ENCODE results near the gene THSD4. TPM values are rescaled to one million over a fixed set of nuclear protein-coding genes. Genes with fewer than 3 reads are reported as not detected.

The THSD4 gene
- total and polyA plus RNA-seq, 2 of the 4 experiments (the other 2 are of a cell fraction) = 25.5 to 31.1 TPM

DNA sequence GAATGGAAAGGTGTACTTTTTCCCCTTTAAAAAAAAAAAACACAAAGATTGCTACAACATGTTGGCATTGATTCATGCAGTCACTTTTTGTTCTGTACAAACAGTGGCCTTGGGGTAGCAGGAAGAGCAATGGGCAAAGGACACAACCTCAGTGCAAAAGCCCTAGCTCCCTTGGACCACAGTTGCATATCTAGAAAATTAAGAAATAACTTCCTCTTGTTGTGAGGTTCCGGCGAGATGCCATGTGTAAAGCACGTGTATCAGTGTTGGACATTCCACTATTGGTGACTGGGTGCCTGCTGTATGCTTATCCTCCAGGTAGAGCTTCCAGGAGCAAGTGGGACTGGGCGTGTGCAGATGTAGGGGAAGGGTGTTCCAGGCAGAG is 164.5 kb downstream of the THSD4 start:
- peak overlapping the region; percentile 94 for H2BK20ac ChIP-seq (ENCODE audit: low read depth, low read length)
- peaks cover 43% of the 10 kb centered on the region for H3K4me1 ChIP-seq (ENCODE audit: control insufficient read depth, insufficient read depth, low read length)
- peak overlapping the region; percentile 83 for H3K18ac ChIP-seq (ENCODE audit: low read depth, low read length)
- H3K4me3 ChIP-seq (ENCODE audit: insufficient read depth, low read depth, low read length) = no peak overlapping the region
- peaks cover 34% of the 10 kb centered on the region for H3K9me1 ChIP-seq (ENCODE audit: insufficient read depth, low read length)
- peak overlapping the region; percentile 95 for H2BK120ac ChIP-seq (ENCODE audit: low read depth, low read length)
- H3K4me2 ChIP-seq (ENCODE audit: low read depth, low read length) = no peak overlapping the region
- H3K27me3 ChIP-seq (ENCODE audit: control insufficient read depth, insufficient read depth, low read length) = no peaks in the 10 kb centered on the region
- in situ Hi-C loops (cut with MboI; ENCODE audit: low sequenced_read_pairs) = no loop called here
- ChIA-PET POLR2A (ENCODE audit: unreplicated experiment) (no interaction called here), CTCF (no interaction called here)
- no peaks in the 10 kb centered on the region for H3K9me3 ChIP-seq (ENCODE audit: control insufficient read depth, insufficient read depth, low read length)
- peaks cover 16 to 56% of the 10 kb centered on the region in 2 experiments; a peak in 3 of 4 replicates for H3K79me1 ChIP-seq (ENCODE audit: low read depth in 1 of 2, low read length in 2 of 2)
- H3K23ac ChIP-seq (ENCODE audit: low read depth, low read length) = peak overlapping the region; percentile 25
- no peak for ATAC-seq (ENCODE audit: low read depth)
- no peaks in the 10 kb centered on the region for H3K36me3 ChIP-seq (ENCODE audit: control insufficient read depth, insufficient read depth, low read length)
- peak overlapping the region; percentile 84 for H3K14ac ChIP-seq (replicated peaks; ENCODE audit: low read depth, low read length)
- dilution Hi-C loops (cut with HindIII; ENCODE audit: low sequenced_read_pairs, unreplicated experiment) = no loop called here
- H3K4ac ChIP-seq (ENCODE audit: low read depth, low read length) = peak overlapping the region; percentile 94
- H4K91ac ChIP-seq (ENCODE audit: insufficient read depth, low read depth, low read length) = peak overlapping the region; percentile 84
- no peak overlapping the region for H3K9ac ChIP-seq (ENCODE audit: low read depth, low read length)
- DNase-seq = no peak
- intact Hi-C loops (cut with micrococcal nuclease) = loop anchor here (10.0 kb wide), 1 partner anchor 265 kb away; no protein-coding TSS in a partner anchor
- TF ChIP-seq POLR2A (IDR thresholded peaks at IDR 0.05; ENCODE audit: low read depth, low read length) (no peak), RAD21 (IDR thresholded peaks at IDR 0.05; ENCODE audit: low read length) (no peak), SMC3 (IDR thresholded peaks at IDR 0.05; ENCODE audit: low read depth, low read length) (no peak), MAZ (IDR thresholded peaks at IDR 0.05; ENCODE audit: borderline replicate concordance, low read depth, low read length) (no peak), FOS (IDR thresholded peaks at IDR 0.05; ENCODE audit: low read depth, low read length) (no peak), CHD1 (IDR thresholded peaks at IDR 0.05; ENCODE audit: low read depth, low read length) (no peak), NFE2L2 (IDR thresholded peaks at IDR 0.05; ENCODE audit: low read depth, low read length) (no peak), RCOR1 (IDR thresholded peaks at IDR 0.05; ENCODE audit: insufficient replicate concordance, low read length) (no peak), CEBPB (IDR thresholded peaks at IDR 0.05; ENCODE audit: low read depth, low read length) (no peak), MXI1 (IDR thresholded peaks at IDR 0.05; ENCODE audit: borderline replicate concordance, low read depth, low read length) (no peak), BHLHE40 (IDR thresholded peaks at IDR 0.05; ENCODE audit: low read depth, low read length) (no peak), RFX5 (IDR thresholded peaks at IDR 0.05; ENCODE audit: low read depth, low read length) (no peak), MAFK (IDR thresholded peaks at IDR 0.05; ENCODE audit: low read depth, low read length) (no peak)
- TF ChIP-seq, protein P1, sequence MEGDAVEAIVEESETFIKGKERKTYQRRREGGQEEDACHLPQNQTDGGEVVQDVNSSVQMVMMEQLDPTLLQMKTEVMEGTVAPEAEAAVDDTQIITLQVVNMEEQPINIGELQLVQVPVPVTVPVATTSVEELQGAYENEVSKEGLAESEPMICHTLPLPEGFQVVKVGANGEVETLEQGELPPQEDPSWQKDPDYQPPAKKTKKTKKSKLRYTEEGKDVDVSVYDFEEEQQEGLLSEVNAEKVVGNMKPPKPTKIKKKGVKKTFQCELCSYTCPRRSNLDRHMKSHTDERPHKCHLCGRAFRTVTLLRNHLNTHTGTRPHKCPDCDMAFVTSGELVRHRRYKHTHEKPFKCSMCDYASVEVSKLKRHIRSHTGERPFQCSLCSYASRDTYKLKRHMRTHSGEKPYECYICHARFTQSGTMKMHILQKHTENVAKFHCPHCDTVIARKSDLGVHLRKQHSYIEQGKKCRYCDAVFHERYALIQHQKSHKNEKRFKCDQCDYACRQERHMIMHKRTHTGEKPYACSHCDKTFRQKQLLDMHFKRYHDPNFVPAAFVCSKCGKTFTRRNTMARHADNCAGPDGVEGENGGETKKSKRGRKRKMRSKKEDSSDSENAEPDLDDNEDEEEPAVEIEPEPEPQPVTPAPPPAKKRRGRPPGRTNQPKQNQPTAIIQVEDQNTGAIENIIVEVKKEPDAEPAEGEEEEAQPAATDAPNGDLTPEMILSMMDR (conservative IDR thresholded peaks at IDR 0.05; ENCODE audit: low read depth, low read length) = no peak
- TF ChIP-seq, protein P2, sequence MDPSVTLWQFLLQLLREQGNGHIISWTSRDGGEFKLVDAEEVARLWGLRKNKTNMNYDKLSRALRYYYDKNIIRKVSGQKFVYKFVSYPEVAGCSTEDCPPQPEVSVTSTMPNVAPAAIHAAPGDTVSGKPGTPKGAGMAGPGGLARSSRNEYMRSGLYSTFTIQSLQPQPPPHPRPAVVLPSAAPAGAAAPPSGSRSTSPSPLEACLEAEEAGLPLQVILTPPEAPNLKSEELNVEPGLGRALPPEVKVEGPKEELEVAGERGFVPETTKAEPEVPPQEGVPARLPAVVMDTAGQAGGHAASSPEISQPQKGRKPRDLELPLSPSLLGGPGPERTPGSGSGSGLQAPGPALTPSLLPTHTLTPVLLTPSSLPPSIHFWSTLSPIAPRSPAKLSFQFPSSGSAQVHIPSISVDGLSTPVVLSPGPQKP (IDR thresholded peaks at IDR 0.05; ENCODE audit: borderline replicate concordance, low read depth, low read length) = no peak
- TF ChIP-seq, protein P3, sequence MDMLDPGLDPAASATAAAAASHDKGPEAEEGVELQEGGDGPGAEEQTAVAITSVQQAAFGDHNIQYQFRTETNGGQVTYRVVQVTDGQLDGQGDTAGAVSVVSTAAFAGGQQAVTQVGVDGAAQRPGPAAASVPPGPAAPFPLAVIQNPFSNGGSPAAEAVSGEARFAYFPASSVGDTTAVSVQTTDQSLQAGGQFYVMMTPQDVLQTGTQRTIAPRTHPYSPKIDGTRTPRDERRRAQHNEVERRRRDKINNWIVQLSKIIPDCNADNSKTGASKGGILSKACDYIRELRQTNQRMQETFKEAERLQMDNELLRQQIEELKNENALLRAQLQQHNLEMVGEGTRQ (IDR thresholded peaks at IDR 0.05; ENCODE audit: low read depth, low read length) = no peak
- peak overlapping the region; percentile 38 to 48 for H4K8ac ChIP-seq (ENCODE audit: low read depth in 2 of 2, low read length in 2 of 2)
- no peak overlapping the region for H2AFZ ChIP-seq (replicated peaks; ENCODE audit: low read length, poor library complexity)
- peak overlapping the region; percentile 86 for H4K5ac ChIP-seq (ENCODE audit: low read depth, low read length)
- H3K56ac ChIP-seq (ENCODE audit: extremely low read depth, insufficient read depth, low read length) = no peak overlapping the region
- peak overlapping the region; percentile 45 for H3K27ac ChIP-seq (ENCODE audit: insufficient read depth, low read length)
- no peaks in the 10 kb centered on the region for H4K20me1 ChIP-seq (ENCODE audit: insufficient read depth, low read length)
- H2BK15ac ChIP-seq (ENCODE audit: low read depth, low read length) = peak overlapping the region; percentile 55; the same call in 2 of the 3 replicates
- no CpG with 5 or more reads among the region's 4 CpGs for WGBS, 2 experiments (ENCODE audit: extremely low coverage in 2 of 2, insufficient read length in 1 of 2)
- H2BK5ac ChIP-seq (ENCODE audit: low read depth, low read length, poor library complexity, severe bottlenecking) = peak overlapping the region; percentile 97
- peak overlapping the region; percentile 97 for H2AK5ac ChIP-seq (ENCODE audit: low read depth, low read length)
- no TSS peak for BruUV-seq (replicated peaks)
- no peak overlapping the region for H2AK9ac ChIP-seq (replicated peaks; ENCODE audit: low read depth, low read length, poor library complexity)

Measured in IMR-90 (cell line).